Adrenal gland (tissue), 12 donors: ENCODE measurements around the gene ELOVL6. TPM values are rescaled to one million over a fixed set of nuclear protein-coding genes. Genes with fewer than 3 reads are reported as not detected.

Experiments used
- DNase-seq, 7 donors: peaks; one replicate each; pipeline ENCODE4 v3.0.0-alpha.2; 2019 to 2020
- H3K27ac ChIP-seq, 5 donors: fragments of 200-600 bp; sonication (generic) in 4 of 5; 1 replicate in 3 of 5; 2 replicates in 2 of 5; pipeline versions ENCODE4 v1.5.1 to v1.8.0; 2016 to 2020; ENCODE audit warnings: mild to moderate bottlenecking in 1 of 5
- H3K27me3 ChIP-seq: fragments of 200-600 bp; 2 replicates; pipeline ENCODE4 v1.8.0; 2021
- H3K36me3 ChIP-seq, 2 donors: fragments of 200-600 bp; replicated peaks in 1 of 2; 1 replicate in 1 of 2; 2 replicates in 1 of 2; pipeline versions ENCODE4 v1.5.1 to v1.8.0; 2018 to 2022
- H3K4me1 ChIP-seq, 2 donors: fragments of 200-600 bp; replicated peaks in 1 of 2; 1 replicate in 1 of 2; 2 replicates in 1 of 2; pipeline versions ENCODE4 v1.5.1 to v1.8.0; 2018 to 2021
- H3K4me3 ChIP-seq, 4 donors: fragments of 200-600 bp; sonication (generic) in 3 of 4; one replicate each; pipeline ENCODE4 v1.5.1; 2016 to 2018
- H3K9me3 ChIP-seq, 3 donors: fragments of 200-600 bp; sonication (generic) in 1 of 3; replicated peaks in 1 of 3; 1 replicate in 2 of 3; 2 replicates in 1 of 3; pipeline versions ENCODE4 v1.5.1 to v1.8.0; 2016 to 2021
- CTCF ChIP-seq, 6 experiments: fragments of 450-650 bp in 4 of 6; fragments of 200-600 bp in 2 of 6; sonication (generic) in 1 of 6; IDR thresholded peaks; 1 replicate in 5 of 6; 2 replicates in 1 of 6; pipeline versions ENCODE4 v1.5.1 to v1.8.0; 2016 to 2021; ENCODE audit warnings: antibody characterized with exemption in 6 of 6, mild to moderate bottlenecking in 2 of 6, moderate library complexity in 1 of 6
- POLR2A ChIP-seq, 2 donors: fragments of 450-650 bp; IDR thresholded peaks; one replicate each; pipeline ENCODE4 v1.6.1; 2017; ENCODE audit warnings: antibody characterized with exemption in 2 of 2, mild to moderate bottlenecking in 2 of 2, moderate library complexity in 1 of 2
- WGBS, 4 donors: extraction: QIAGEN DNeasy Blood & Tissue Kit in 2 of 4; methylation state at CpG; one replicate each; pipeline versions ENCODE4 v1.1.5 to v1.1.7; 2013 to 2017; 5-methylcytosine and 5-hydroxymethylcytosine counted together
- intact Hi-C, 2 donors: fragments of 100-400 bp; cut with DNase I; formaldehyde crosslinking; loops; one replicate each; pipeline versions ENCODE4 v1.14.1 to v1.15.0; 2022 to 2023
- polyA plus RNA-seq, 3 donors: library from polyadenylated mRNA; stranded (reverse); fragments of 200-250 nt in 2 of 3; fragments of 350-450 nt in 1 of 3; fragmentation: Illumina TruSeq in 1 of 3; extraction: RNeasy Lipid Tissue Mini Kit (QIAGEN cat#74804) in 1 of 3; gene quantifications; one replicate each; pipeline ENCODE4 v1.2.3, GENCODE V29; 2013 to 2014
- total RNA-seq, 9 donors: library from RNA; depleted of rRNA in 4 of 9; stranded (reverse); fragments of >200 nt in 4 of 9; fragments of 120-200 nt in 1 of 9; fragmentation: NEBNext Ultra II Directional in 1 of 9; extraction: Animal tissue kit (Norgen Biotek cat#: 25700) in 1 of 9; gene quantifications; one replicate each; pipeline versions ENCODE4 v1.1.0 to v1.2.4, GENCODE V29; 2013 to 2023
- donor health status: healthy with polysubstance abuse.
- donor health status: Bipolar disorder and iron deficiency.
- donor health status: DM: yes; HTN: yes; CAD: no.
- donor health status: DM: no; HTN: no; CAD: no.
- donor health status: DM: no; HTN: no; CAD: no.
- donor health status: DM: yes; HTN: yes; CAD: no.

Gene ELOVL6
- total and polyA plus RNA-seq, 12 donors, result 2.8 to 68.2 (median 16.4) TPM

GRCh38 chr4:110109455-110109854 is 89.0 kb downstream of the ELOVL6 start:
- intact Hi-C loops, result no loop called here
- peaks cover 0 to 19% of the 10 kb centered on the region in 2 donors for H3K4me1 ChIP-seq
- no peak overlapping the region for H3K4me3 ChIP-seq
- no peaks in the 10 kb centered on the region for H3K36me3 ChIP-seq
- TF ChIP-seq POLR2A (IDR thresholded peaks at IDR 0.05) (no peak), CTCF (IDR thresholded peaks at IDR 0.05) (no peak)
- no peaks in the 10 kb centered on the region for H3K9me3 ChIP-seq
- DNase-seq, result no peak
- WGBS, 4 donors, result 93 to 95% (median 95%) methylated on average over 3 of the region's 3 CpGs
- H3K27ac ChIP-seq, result no peak overlapping the region
- H3K27me3 ChIP-seq, result no peaks in the 10 kb centered on the region

GRCh38 chr4:110108960-110109359 is 89.5 kb downstream of the ELOVL6 start:
- intact Hi-C loops, result no loop called here
- Histone ChIP-seq H3K4me1 (peaks cover 0 to 19% of the 10 kb centered on the region in 2 donors), H3K36me3 (no peaks in the 10 kb centered on the region), H3K27me3 (no peaks in the 10 kb centered on the region), H3K4me3 (no peak overlapping the region), H3K9me3 (no peaks in the 10 kb centered on the region), H3K27ac (no peak overlapping the region)
- WGBS, 4 donors, result 86 to 95% (median 92%) methylated on average over 1 of the region's 1 CpG
- DNase-seq, result no peak
- no peak for TF ChIP-seq CTCF (IDR thresholded peaks at IDR 0.05)

DNA sequence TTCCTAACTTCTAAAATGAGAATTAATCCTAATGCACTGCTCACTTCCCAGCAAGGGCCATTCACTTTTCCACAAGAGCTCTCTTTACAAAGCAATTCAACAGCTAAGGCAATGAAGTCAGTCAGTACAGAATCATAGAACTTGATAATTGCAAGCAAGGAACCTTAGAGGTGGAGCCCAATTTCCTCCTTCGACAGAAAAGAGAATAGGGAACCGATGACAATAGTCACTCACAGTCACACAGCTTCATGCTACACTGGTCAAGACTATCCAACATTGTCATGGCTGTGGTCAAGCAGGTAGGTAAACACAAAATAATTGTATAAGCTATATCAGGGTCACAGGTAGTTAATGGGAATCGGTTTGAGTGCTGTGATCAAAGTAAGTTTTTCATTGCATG is 90.0 kb downstream of the ELOVL6 start:
- 82 to 89% (median 86%) methylated on average over 3 of the region's 3 CpGs for WGBS, 4 donors
- H3K4me1 ChIP-seq, result peaks cover 0 to 19% of the 10 kb centered on the region in 2 donors
- no peak overlapping the region for H3K27ac ChIP-seq
- H3K27me3 ChIP-seq, result no peaks in the 10 kb centered on the region
- no peak for DNase-seq
- intact Hi-C loops, result no loop called here
- H3K36me3 ChIP-seq, result no peaks in the 10 kb centered on the region
- no peaks in the 10 kb centered on the region for H3K9me3 ChIP-seq
- TF ChIP-seq POLR2A (IDR thresholded peaks at IDR 0.05), result no peak
- no peak for TF ChIP-seq CTCF (IDR thresholded peaks at IDR 0.05)
- H3K4me3 ChIP-seq, result no peak overlapping the region

- H3K9me3 ChIP-seq, result no peaks in the 10 kb centered on the region
- no peaks in the 10 kb centered on the region for H3K36me3 ChIP-seq
- DNase-seq, result no peak
- H3K27me3 ChIP-seq, result no peaks in the 10 kb centered on the region
- H3K27ac ChIP-seq, result no peak overlapping the region
- TF ChIP-seq CTCF (IDR thresholded peaks at IDR 0.05) (no peak), POLR2A (IDR thresholded peaks at IDR 0.05) (no peak)
- intact Hi-C loops, result no loop called here
- peaks cover 0 to 19% of the 10 kb centered on the region in 2 donors for H3K4me1 ChIP-seq
- no peak overlapping the region for H3K4me3 ChIP-seq
Measured at GRCh38 chr4:110107866-110108265, 90.5 kb downstream of the ELOVL6 start.
